Activated CD8-positive, alpha-beta T cell treated with anti-CD3 and anti-CD28 coated beads for 36 hours (primary cell): ENCODE measurements around the gene SEC14L1. TPM values are rescaled to one million over a fixed set of nuclear protein-coding genes. Genes with fewer than 3 reads are reported as not detected.

Experiments used
- ATAC-seq: fragments of 200-7000 bp; cut with Tn5 transposase; one replicate; pipeline ENCODE4 v1.10.0; 2021; ENCODE audit warnings: mild to moderate bottlenecking, moderate library complexity
- CTCF ChIA-PET: fragments of 350-600 bp; sonication (Branson Sonifier 250); formaldehyde crosslinking; loops from one replicate; lab custom pipeline; 2021; ENCODE audit warnings: antibody characterized with exemption; lab: Charles Lee
- POLR2A ChIA-PET: fragments of 350-600 bp; sonication (Branson Sonifier 250); formaldehyde crosslinking; loops from one replicate; lab custom pipeline; 2021; ENCODE audit warnings: antibody characterized with exemption; lab: Charles Lee
- DNase-seq: peaks from one replicate; pipeline ENCODE4 v3.0.0-alpha.2; 2020
- H3K27ac Mint-ChIP-seq: one replicate; pipeline ENCODE4 v1.8.0; 2021; ENCODE audit warnings: mild to moderate bottlenecking, mixed read lengths
- H3K27me3 Mint-ChIP-seq: one replicate; pipeline ENCODE4 v1.8.0; 2021; ENCODE audit warnings: mixed read lengths
- H3K36me3 Mint-ChIP-seq: one replicate; pipeline ENCODE4 v1.8.0; 2021; ENCODE audit warnings: low read depth, mixed read lengths
- H3K4me1 Mint-ChIP-seq: one replicate; pipeline ENCODE4 v1.8.0; 2021; ENCODE audit warnings: low read depth, mixed read lengths
- H3K4me3 Mint-ChIP-seq: one replicate; pipeline ENCODE4 v1.8.0; 2021; ENCODE audit warnings: mild to moderate bottlenecking, moderate library complexity, mixed read lengths
- H3K9me3 Mint-ChIP-seq: one replicate; pipeline ENCODE4 v1.8.0; 2021; ENCODE audit warnings: mixed read lengths
- CTCF ChIP-seq: fragments of 200-600 bp; IDR thresholded peaks from one replicate; pipeline ENCODE4 v1.8.0; 2022; ENCODE audit warnings: antibody characterized with exemption, mild to moderate bottlenecking
- intact Hi-C: fragments of 100-400 bp; cut with micrococcal nuclease; formaldehyde crosslinking; loops from one replicate; pipeline ENCODE4 v1.10.0; 2022
- total RNA-seq, 2 experiments: library from RNA; stranded (reverse); gene quantifications; one replicate each; pipeline ENCODE4 v1.2.3, GENCODE V29; 2021

Gene SEC14L1
- total RNA-seq, 2 experiments from 2014 or later: 79.7 to 91.6 TPM

- intact Hi-C loops: no loop called here
- Mint-ChIP-seq H3K9me3 (no peaks in the 10 kb centered on the region), H3K4me1 (no peaks in the 10 kb centered on the region), H3K27ac (no peak overlapping the region), H3K4me3 (no peak overlapping the region), H3K36me3 (peaks cover 46% of the 10 kb centered on the region), H3K27me3 (no peaks in the 10 kb centered on the region)
- DNase-seq (no peak), ATAC-seq (no peak)
- CTCF ChIA-PET: interaction anchor here (1.0 to 1.4 kb wide), 2 partner anchors 15 to 126 kb away, joined by 4 to 5 read pairs; no protein-coding TSS in a partner anchor
- no peak for TF ChIP-seq CTCF
- POLR2A ChIA-PET: interaction anchor here (0.8 kb wide), 1 partner anchor 91 kb away, joined by 3 read pairs; no protein-coding TSS in a partner anchor
Observed at GRCh38 chr17:77211681-77212080, 70.9 kb downstream of the SEC14L1 start.

- Mint-ChIP-seq H3K4me3 (no peak overlapping the region), H3K27me3 (no peaks in the 10 kb centered on the region), H3K9me3 (no peaks in the 10 kb centered on the region), H3K36me3 (peaks cover 43% of the 10 kb centered on the region), H3K4me1 (no peaks in the 10 kb centered on the region), H3K27ac (no peak overlapping the region)
- ATAC-seq (no peak), DNase-seq (no peak)
- TF ChIP-seq CTCF: no peak
- intact Hi-C loops: no loop called here
- ChIA-PET POLR2A (interaction anchor here (0.8 kb wide), 1 partner anchor 91 kb away, joined by 3 read pairs; no protein-coding TSS in a partner anchor), CTCF (interaction anchor here (1.0 to 1.5 kb wide), 3 partner anchors 15 to 127 kb away, joined by 4 to 7 read pairs (median 5); no protein-coding TSS in a partner anchor)
Observed at GRCh38 chr17:77212081-77212832, 71.5 kb downstream of the SEC14L1 start.

- intact Hi-C loops: no loop called here
- H3K27me3 Mint-ChIP-seq: no peaks in the 10 kb centered on the region
Observed at GRCh38 chr17:77212833-77213777, 72.3 kb downstream of the SEC14L1 start.

GRCh38 chr17:77213778-77214132, 73.0 kb downstream of the SEC14L1 start:
- no peak for DNase-seq
- ATAC-seq: no peak
- Mint-ChIP-seq H3K4me1 (no peaks in the 10 kb centered on the region), H3K36me3 (peaks cover 39% of the 10 kb centered on the region), H3K27ac (no peak overlapping the region), H3K4me3 (no peak overlapping the region), H3K27me3 (no peaks in the 10 kb centered on the region), H3K9me3 (no peaks in the 10 kb centered on the region)
- ChIA-PET CTCF (interaction anchor here (1.2 kb wide), 1 partner anchor 31 kb away, joined by 3 read pairs; no protein-coding TSS in a partner anchor), POLR2A (interaction anchor here (1.4 kb wide), 1 partner anchor 72 kb away, joined by 3 read pairs; no protein-coding TSS in a partner anchor)
- intact Hi-C loops: no loop called here
- no peak for TF ChIP-seq CTCF

More at GRCh38 chr17:77212833-77213777, 72.3 kb downstream of the SEC14L1 start:
- no peak for DNase-seq
- H3K4me3 Mint-ChIP-seq: no peak overlapping the region
- CTCF ChIA-PET: interaction anchor here (1.2 to 1.5 kb wide), 3 partner anchors 14 to 126 kb away, joined by 3 to 7 read pairs (median 5); no protein-coding TSS in a partner anchor
- TF ChIP-seq CTCF: no peak
- H3K4me1 Mint-ChIP-seq: no peaks in the 10 kb centered on the region
- ATAC-seq: no peak
- no peaks in the 10 kb centered on the region for H3K9me3 Mint-ChIP-seq
- H3K27ac Mint-ChIP-seq: no peak overlapping the region
- peaks cover 43% of the 10 kb centered on the region for H3K36me3 Mint-ChIP-seq
- POLR2A ChIA-PET: no interaction called here
